ENCODE measurements around the gene TNFRSF18.

TNFRSF18 gene

DNA sequence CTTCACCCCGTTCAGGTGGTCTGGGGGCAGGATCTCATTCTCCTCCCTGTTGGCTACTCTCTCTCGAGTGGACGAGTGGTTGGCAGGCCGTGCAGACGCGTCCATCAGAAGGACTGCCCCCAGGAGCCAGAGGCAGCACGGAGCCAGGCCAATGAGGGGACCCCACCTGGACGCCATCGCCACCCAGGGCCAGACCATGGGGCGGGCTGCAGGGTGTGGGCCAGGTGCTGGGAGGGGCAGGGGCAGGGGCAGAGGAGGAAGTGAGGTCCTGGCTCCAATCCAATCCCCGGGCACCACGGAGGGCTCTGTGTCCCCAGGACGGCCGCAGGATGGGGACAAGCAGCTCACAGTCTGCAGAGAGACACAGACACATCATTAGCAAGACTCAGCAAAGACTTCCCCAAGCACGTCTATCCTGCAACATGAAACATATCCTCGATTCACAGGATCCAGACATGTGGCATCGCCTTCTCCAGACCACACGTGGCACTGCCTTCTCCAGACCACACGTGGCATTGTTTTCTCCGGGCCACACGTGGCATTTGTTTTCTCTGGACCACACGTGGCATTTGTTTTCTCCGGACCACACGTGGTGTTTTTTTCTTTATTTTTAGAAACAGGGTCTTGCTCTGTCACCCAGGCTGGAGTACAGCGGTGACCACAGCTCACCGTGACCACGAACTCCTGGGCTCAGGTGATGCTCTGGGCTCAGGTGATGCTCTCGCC, 22.4 kb upstream of the TNFRSF18 start:
- no peak for DNase-seq (ENCODE audit: low read depth in 2 of 2)

DNA sequence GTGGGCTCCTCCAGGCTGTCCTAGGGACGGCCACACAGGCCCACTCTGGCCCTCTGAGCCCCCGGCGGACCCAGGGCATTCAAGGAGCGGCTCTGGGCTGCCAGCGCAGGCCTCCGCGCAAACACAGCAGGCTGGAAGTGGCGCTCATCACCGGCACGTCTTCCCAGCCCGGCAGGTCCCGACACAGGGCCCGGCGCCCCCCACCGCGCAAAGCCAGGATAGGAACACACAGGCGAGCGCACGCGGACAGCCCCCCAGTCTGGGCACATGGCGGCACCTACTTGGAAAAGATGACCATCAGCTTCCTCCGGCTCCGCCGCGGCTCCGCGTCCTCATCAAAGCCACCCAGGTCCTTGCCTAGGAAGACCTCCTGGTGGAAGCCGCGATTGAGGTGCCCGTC, 21.8 kb upstream of the TNFRSF18 start:
- DNase-seq (ENCODE audit: low read depth in 2 of 2) = no peak

DNA sequence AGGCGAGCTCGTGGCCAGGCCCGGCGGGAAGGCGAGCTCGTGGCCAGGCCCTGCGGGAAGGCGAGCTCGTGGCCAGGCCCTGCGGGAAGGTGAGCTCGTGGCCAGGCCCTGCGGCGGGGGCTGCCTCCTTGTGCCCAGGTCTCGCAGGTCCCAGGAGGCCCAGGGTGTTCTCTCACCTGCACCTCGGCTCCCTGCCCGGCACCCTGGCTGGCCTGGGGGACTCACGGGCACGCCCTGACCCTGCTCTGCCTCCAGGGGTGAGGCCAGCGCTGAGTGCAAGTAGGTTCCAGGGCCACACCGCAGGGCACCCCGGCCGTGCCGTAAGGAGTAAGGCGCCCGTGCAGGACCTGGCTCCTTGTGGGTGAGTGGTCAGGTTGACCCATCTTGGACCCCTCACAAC, 21.0 kb upstream of the TNFRSF18 start:
- no peak for DNase-seq (ENCODE audit: low read depth in 2 of 2)

DNA sequence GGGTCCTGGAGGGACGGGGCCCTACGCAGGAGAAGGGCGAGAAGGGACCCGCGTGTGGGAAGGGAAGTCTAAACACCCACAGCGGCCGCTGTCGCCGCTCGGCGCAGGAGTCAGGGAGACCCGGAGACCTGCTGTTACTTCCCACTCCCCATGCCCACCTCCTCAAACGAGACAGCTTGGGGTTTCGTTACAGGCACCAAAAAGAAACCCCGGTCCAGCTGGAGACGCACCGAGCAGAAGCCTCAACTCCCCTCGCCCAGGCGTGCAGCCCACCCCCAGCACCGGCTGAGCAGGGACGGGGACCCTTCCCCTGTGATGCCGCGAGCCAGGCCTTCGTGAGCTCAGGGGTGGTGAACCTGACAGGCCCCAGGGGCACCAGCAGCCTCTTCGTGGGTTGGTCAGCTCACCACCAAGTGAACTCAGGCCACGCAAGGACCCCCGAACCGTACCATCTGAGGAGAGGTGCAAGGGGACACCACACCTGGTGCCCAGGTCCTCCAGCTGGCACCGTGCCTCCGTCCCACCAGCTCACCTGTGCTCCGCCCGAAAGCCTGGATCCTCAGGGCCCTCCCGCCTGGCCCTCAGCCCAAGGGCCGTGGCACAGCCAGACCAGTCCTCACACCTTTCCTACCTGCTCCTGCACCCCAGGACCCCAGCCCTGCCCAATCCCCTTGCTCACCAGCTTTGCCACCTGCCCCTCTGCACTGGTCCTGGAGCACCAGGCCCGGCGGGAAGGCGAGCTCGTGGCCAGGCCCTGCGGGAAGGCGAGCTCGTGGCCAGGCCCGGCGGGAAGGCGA, 20.4 kb upstream of the TNFRSF18 start:
- no peak for DNase-seq (ENCODE audit: low read depth in 2 of 2)

DNA sequence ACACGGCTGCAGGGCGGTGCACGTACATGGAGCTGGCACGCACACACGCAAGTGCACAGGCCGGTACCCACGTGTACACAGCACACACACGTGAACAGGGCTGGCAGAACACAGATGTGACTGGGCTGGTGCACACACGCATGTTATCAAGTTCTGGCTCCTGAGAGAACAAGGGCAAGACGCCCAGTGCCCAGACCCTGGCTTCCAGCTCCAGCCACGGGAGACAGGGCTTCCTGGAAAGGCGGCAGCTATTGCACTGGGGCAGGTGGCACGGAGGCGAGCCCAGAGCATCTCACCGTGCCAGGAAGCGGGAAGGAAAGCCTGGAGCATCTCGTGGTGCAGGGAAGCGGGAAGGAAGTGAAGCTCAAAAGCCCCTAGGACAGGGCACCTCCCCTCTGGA, 19.5 kb upstream of the TNFRSF18 start:
- no peak for DNase-seq (ENCODE audit: low read depth in 2 of 2)

DNA sequence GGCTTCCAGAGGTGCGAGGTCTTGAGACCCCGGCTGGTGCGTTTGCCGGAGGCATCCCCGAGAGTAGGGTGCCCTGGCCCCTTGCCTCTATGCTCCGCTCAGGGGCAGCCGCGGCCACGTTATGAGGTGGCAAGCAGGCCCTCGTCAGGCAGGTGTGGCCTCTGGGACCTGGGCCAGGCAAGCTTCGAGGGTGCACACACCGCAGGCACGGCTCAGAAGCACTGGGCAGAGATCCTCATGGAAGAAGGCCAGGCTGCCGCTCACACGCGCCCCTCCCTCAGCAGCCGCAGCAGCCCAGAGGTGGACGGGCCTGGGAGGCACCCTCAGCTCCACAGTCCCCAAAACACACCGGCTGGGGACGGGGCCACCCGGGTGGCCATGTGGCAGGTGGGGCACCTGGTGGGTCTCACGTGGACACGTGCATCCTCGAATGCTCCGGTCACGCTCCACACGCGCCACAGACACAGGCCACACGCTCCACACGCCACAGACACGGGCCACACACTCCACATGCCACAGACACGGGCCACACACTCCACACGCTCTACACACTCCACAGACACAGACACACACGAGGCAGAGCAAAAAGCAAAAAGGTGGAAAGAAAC, 18.9 kb upstream of the TNFRSF18 start:
- DNase-seq (ENCODE audit: low read depth in 2 of 2) = no peak

DNA sequence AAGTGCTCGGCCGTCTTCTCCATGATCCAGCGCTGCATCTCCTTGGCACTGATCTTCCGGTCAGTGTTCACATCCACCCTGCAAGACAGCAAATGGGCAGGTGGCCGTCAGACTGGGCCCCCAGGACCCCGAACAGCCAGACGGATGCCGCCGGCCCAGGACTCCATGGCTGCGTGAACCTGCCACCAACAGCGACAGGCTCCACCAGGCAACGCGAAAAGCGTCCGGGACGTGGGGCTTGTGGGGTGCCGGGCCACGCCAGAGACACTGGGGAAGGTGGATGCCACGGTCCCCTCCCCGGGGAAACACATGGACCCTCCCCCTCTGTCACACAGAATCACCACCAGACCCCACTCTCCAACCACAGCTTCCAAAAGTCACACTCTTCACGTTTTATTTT, 17.5 kb upstream of the TNFRSF18 start:
- no peak for DNase-seq (ENCODE audit: low read depth in 2 of 2)

DNA sequence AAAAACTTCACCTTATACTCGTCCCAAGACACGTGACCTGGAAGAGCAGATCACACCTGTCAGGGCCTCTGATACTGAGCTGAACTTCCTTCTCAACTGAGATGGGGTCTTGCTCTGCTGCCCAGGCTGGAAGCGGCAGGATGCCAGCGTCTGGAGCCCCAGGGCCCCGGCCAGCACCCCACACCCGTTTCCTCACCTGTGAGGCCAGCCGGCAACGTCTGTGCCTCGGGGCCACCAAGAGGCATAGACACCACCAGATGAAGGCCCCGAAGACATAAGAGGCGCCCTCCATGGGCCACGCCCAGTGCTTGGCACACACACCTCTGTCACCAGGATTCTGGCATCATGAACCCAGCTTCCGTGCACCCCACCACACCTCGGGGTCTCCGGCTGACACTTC, 16.9 kb upstream of the TNFRSF18 start:
- DNase-seq (ENCODE audit: low read depth in 2 of 2) = no peak

DNA sequence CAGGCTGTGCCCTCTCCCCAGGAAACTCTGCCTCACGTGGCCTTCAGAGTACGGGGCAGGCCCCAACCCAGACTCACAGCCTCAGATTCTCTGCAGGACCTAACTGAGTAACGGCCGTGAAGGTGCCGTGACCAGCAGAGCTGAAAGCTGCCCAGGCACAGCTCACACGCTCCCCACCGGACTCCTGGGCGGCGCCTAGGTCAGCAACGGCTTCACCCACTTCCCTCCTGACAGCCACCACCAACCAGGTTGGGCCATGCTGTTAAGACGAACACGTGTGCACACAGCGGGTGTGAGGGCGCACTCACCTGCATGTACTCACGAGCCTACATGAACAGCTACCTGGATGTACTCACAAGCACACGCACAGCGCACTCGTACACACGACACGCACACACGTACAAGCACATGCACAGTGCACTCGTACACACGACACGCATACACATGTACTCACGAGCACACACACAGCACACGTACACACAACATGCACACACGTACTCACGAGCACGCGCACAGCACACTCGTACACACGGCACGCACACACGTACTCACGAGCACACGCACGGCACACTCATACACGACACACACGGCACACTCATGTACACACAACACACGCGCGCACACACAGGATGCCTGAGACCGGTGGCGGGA, 16.3 kb upstream of the TNFRSF18 start:
- no peak for DNase-seq (ENCODE audit: low read depth in 2 of 2)

DNA sequence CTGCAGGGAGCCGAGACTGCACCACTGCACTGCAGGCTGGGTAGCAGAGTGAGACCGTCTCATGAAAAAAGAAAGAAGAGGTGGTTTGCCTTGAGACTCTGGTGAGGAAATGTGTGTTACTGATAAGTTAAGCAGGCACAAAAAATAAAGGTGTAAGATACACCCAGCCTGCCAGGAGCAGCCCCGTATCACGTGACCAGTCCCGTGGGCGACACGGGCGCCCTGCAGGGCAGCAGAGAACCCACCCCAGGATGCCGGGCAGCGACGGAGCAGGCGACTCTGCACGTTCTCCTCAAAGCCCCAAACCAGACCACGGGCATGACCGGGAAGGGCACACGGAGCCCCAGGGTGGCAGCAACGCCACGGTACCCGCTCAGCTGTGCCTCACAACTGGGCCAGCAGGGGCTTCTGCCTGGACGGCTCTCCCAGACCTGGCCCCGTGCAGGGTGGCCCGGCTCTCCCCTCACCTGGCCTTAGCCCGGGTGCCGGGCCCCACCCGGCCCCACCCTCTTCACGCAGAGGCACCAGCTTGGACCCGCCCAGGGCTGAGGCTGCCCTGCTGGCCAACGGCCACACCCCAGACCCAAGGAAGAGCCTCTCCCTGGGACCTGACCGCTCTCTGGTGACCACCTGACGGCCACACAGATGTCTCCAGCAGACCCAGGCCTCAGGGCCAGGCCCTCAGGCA, 15.6 kb upstream of the TNFRSF18 start:
- DNase-seq (ENCODE audit: low read depth in 2 of 2) = no peak

DNA sequence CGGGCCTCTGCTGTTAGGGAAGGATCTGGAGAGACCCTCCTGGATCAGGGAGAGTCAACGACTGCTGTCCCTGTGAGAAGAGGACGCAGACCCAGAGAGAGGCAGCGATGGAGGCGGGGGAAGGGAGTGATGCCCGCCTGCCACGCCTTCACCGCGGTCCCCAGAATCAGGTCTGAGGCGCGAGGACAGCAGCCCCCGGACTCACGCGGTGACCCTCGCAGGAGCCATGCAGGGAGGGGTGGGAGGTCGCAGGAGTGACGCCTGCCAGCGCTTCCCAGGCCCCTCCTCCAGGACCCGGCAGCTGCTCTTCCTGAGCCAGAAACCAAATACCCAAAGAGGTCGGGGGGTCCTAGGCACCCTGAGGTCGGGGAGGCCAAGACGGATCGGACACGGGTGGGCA, 13.8 kb upstream of the TNFRSF18 start:
- DNase-seq (ENCODE audit: low read depth in 2 of 2) = no peak

DNA sequence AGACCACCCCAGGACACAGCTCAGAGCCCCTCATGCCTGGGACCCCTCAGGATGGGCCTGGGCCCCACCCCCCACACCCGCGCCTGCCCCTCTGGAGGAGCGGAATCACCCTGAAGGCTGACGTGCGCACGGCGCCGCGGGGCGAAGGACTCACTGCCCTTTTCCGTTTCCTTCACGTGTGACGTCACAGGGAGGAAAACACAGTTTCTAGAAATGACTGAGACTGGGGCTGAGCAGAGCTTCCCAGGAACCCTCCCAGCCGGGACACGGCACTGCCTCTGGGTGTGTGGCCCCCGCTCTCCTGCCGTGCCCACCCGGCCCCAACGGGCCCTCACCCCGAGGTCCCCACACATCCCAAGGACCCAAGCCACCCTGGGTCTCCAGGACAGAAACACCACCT, 12.9 kb upstream of the TNFRSF18 start:
- DNase-seq (ENCODE audit: low read depth in 2 of 2) = no peak

DNA sequence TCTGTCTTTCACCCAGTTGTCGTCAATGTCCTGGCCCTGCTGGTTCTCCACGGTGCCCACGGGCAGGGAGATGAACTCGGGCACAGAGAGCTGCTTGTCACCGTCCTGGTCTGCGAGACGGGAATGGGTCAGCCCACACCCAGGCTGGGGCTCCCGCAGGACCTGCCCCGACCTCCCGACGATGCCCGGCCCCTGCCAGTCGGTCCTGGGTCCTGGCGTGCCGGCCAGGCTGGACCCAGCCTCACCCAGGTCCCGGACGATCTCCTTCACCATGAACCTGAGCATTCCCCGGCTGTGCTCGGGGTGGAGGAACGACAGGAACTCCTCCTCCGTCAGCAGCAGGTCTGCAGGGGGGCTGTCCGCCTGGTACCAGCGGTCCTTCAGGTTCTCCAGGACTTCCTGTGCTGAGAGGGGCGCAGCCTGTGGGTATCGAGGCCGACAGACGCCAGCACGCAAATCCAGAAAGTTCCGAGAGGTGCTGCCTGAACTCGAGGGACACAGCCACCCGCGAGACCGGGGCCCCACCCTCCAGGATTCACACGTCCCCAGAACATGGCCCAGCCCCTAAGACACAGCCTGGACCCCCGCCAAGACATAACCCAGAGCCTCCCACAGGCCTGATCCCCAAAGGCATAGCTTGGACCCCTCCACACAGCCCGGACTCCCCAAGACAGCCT, 12.3 kb upstream of the TNFRSF18 start:
- no peak for DNase-seq (ENCODE audit: low read depth in 2 of 2)

DNA sequence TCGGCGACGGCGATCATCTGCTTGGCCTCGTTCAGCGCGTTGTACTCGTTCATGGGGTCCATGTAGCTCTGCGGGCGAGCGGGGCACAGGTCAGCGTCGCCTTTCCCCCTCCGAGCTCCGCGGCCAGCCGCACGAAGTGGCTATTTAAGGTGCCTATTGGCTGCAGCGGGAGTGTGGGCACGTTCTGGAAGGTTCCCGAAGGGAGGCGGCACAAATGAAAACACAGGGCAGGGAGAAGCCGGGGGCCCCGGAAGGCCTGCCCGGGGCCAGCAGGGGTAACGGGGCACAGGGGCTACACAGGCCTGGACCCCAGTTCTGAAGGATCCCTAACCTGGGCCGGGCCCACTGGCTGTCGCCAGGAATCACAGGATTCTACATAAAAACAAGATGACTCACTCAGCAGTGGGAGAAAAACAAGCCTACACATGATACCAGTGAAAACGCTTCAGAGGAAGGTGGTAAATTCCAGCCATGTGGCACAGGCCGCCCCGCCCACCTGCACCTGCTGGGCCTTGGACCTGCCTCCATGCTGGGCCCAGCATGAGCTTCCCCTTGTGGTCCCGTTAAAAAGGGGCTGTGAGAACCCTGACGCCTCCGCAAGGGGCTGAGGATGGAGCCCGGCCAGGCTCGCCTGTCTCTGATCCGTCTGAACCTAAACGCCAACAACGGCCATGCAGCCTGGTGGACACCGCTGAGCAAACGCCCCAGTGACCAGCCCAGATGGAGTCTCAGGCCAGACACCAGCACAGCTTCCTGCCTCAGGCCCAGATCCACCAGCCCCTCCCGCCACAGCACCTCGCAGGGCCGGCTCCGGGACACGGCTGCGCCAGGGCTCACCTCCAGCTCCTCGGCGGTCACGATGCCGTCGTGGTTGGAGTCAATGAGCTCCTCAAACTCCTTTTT, 11.5 kb upstream of the TNFRSF18 start:
- no peak for DNase-seq (ENCODE audit: low read depth in 2 of 2)

DNA sequence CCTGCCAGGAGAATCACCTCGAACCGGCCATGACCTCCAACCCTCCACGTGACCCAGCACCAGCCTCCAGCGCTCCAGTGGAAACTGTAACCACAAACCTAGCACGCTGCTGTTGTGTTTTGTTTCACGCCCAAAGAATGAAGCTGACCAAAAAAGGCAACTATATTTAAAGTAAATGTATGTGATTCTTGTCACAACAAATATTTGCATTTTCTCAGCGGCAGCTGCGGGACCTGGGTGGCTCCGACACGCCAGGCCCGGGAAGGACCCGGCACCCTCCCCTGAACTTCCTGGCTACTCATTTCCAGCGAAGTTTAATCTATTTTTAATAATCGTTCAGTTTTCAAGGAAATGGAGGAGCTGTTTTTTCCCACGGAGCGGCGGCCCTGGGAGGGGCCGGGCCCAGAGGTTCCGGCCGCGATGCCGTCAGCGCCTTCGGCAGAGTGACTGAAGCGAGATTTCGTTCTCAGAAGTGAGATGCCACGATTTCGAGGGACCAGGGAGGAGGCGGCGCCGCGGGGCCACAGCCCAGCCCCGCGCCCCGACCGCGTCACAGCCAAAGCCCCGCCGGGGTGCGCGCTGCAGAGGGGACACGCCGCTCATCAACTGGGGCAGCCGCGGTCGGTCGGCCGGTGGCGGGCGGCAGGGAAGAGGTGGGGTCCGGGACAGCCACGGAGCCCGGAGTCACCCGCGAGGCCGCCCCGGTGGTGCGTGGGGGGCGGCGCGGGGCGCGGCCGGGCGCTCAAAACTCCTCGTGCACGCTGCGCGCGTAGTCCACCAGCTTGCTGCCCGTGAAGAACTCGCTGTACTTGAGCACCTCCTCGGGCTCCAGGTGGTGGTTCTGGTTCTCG, 10.6 kb upstream of the TNFRSF18 start:
- DNase-seq (ENCODE audit: low read depth in 2 of 2) = no peak

DNA sequence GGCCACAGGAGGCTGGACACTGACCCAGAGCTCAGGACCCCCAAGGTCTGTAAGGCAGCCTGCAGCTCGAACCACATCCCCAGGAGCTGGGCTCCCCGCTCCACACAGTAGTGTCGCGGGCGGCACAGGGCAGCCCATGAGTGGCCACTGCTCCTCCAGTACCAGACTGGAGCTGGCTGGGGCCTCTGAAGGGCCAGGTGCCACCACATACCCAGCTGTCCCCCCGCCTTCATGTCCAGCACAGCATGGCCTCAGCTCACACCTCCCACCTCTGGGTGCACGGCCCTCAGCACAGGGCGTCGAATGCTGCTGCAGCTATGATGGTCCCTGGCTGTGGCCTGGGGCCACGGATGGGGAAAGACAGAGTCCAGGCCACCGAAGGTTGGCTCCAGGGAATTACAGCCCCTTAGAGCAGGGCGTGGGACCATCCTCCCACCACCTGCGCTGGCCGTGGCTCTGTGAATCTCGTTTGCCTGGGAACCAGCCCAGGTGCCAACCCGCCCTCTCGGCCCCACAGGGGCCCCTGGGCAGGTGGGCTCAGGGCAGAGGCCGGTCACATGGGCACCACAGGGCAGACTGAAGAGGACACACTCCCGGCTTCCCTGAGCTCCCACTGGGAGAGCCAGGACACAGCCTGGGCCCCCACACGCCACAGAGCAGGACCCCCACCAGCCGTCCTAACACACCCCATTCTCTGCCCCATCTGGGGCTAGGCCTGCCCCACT, 9.7 kb upstream of the TNFRSF18 start:
- DNase-seq (ENCODE audit: low read depth in 2 of 2) = no peak

DNA sequence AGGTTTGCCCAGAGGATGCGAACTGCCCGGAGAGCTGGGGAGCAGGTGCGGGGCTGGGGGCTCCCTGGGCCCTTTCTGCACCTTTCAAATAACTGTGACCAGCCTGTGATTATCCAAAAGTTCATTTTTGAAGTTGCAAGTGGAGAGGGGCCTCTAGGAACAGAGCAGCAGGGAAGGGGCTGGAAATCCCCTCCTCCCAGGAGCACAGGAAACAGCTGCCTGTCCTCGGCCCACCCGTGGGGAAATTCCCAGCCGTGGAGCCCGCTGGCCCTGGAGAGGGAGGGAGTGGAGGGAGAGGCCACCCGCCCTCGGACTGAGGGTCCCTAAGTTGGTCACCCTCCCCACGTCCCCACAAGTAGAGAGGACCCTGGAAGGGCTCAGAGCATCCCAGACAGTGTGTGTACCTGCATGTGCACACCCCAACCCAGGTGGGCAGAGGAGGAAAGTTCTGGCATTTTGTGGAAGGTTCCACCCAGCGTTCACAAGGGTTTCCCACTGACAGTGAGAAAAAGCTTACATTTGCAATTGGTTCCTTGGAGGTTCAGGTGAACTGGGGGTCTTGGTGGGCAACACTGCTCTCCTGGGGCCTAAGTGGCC, 8.8 kb upstream of the TNFRSF18 start:
- DNase-seq (ENCODE audit: low read depth in 2 of 2) = no peak

Measured in stimulated activated CD8-positive, alpha-beta memory T cell treated with anti-CD3 and anti-CD28 coated beads, Interleukin-15, amount 100 ng/mL, for 4 hours (primary cell).